ENCODE measurements around the gene FLVCR2. TPM values are rescaled to one million over a fixed set of nuclear protein-coding genes. Genes with fewer than 3 reads are reported as not detected.
A peak's percentile ranks its signal among the peaks of the same experiment; 100 is the strongest.

The FLVCR2 gene
- total RNA-seq, 1 donor from 2014 or later: 3.4 TPM

GRCh38 chr14:75605916-75606315 lies 27.5 kb downstream of the FLVCR2 start:
- Histone ChIP-seq H3K4me3 (no peak overlapping the region), H3K27ac (no peak overlapping the region), H3K9me3 (no peaks in the 10 kb centered on the region), H3K4me1 (no peaks in the 10 kb centered on the region), H3K27me3 (no peaks in the 10 kb centered on the region), H3K36me3 (no peaks in the 10 kb centered on the region)
- DNase-seq (ENCODE audit: low spot score in 2 of 2): no peak
- no peak for TF ChIP-seq CTCF (IDR thresholded peaks at IDR 0.05)
- intact Hi-C loops (cut with DNase I): no loop called here

- no peak for TF ChIP-seq CTCF (IDR thresholded peaks at IDR 0.05)
- Histone ChIP-seq H3K4me3 (no peak overlapping the region), H3K9me3 (no peaks in the 10 kb centered on the region), H3K36me3 (no peaks in the 10 kb centered on the region), H3K27ac (no peak overlapping the region), H3K27me3 (no peaks in the 10 kb centered on the region), H3K4me1 (no peaks in the 10 kb centered on the region)
- no peak for DNase-seq (ENCODE audit: low spot score in 2 of 2)
- intact Hi-C loops (cut with DNase I): no loop called here
Observed at GRCh38 chr14:75607044-75607443, 28.6 kb downstream of the FLVCR2 start.

- DNase-seq (ENCODE audit: low spot score in 2 of 2): no peak
- intact Hi-C loops (cut with DNase I): no loop called here
Observed at GRCh38 chr14:75607842-75608640, 29.6 kb downstream of the FLVCR2 start.

GRCh38 chr14:75609116-75609515 lies 30.7 kb downstream of the FLVCR2 start:
- TF ChIP-seq CTCF (IDR thresholded peaks at IDR 0.05): no peak
- Histone ChIP-seq H3K9me3 (no peaks in the 10 kb centered on the region), H3K4me1 (no peaks in the 10 kb centered on the region), H3K27me3 (no peaks in the 10 kb centered on the region), H3K36me3 (no peaks in the 10 kb centered on the region), H3K27ac (no peak overlapping the region), H3K4me3 (no peak overlapping the region)
- DNase-seq (ENCODE audit: low spot score in 2 of 2): no peak
- intact Hi-C loops (cut with DNase I): no loop called here

More at GRCh38 chr14:75607842-75608640, 29.6 kb downstream of the FLVCR2 start:
- H3K27ac ChIP-seq: no peak overlapping the region
- no peaks in the 10 kb centered on the region for H3K27me3 ChIP-seq
- no peaks in the 10 kb centered on the region for H3K4me1 ChIP-seq
- H3K36me3 ChIP-seq: no peaks in the 10 kb centered on the region
- no peaks in the 10 kb centered on the region for H3K9me3 ChIP-seq
- no peak for TF ChIP-seq CTCF (IDR thresholded peaks at IDR 0.05)
- H3K4me3 ChIP-seq: no peak overlapping the region

GRCh38 chr14:75609606-75610475 lies 31.4 kb downstream of the FLVCR2 start:
- no peaks in the 10 kb centered on the region for H3K9me3 ChIP-seq
- H3K27me3 ChIP-seq: no peaks in the 10 kb centered on the region
- no peaks in the 10 kb centered on the region for H3K36me3 ChIP-seq
- intact Hi-C loops (cut with DNase I): no loop called here
- no peak overlapping the region for H3K4me3 ChIP-seq
- TF ChIP-seq CTCF (IDR thresholded peaks at IDR 0.05): no peak
- H3K27ac ChIP-seq: no peak overlapping the region
- no peaks in the 10 kb centered on the region for H3K4me1 ChIP-seq
- DNase-seq (ENCODE audit: low spot score in 2 of 2): peak in 1 of 2 donors; percentile 64
